Heart left ventricle (tissue), 13 donors: Measurements from ENCODE around the gene PAQR4.

Experiments
- CTCF ChIP-seq, 12 donors: fragments of 200-600 bp; sonication (generic) in 4 of 12; IDR thresholded peaks; one replicate each; pipeline versions ENCODE4 v1.5.0 to v1.8.0; 2018 to 2022; ENCODE audit warnings: antibody characterized with exemption in 12 of 12, mild to moderate bottlenecking in 5 of 12
- POLR2A ChIP-seq, 2 donors: fragments of 450-650 bp; IDR thresholded peaks; one replicate each; pipeline ENCODE4 v1.6.1; 2017; ENCODE audit warnings: antibody characterized with exemption in 2 of 2, mild to moderate bottlenecking in 2 of 2, moderate library complexity in 2 of 2
- donor health status: ischemic (EF 13 %, LVEDD 7.1; RV severe dilation, severe dysfunction).
- donor health status: DM: no; HTN: yes; CAD: no.
- donor health status: DM: no; HTN: no; CAD: no.
- donor health status: ischemic (EF 25% LVEDD 6.9; RV normal size, moderate dysfunction).
- donor health status: ischemic (EF 25% LVEDD 5.7; RV mildly dilated, moderate dysfunction).
- donor health status: ischemic (EF 35%, LVEDD 5.7; RV mildly dilated, moderate dysfunction).
- donor health status: nonischemic (EF 11% LVEDD 7.7; RV severe dilation, severe dysfunction).
- donor health status: DM: yes; HTN: yes; CAD: no.
- donor health status: PGD.
- donor health status: ischemic (EF 29% LVEDD 5.4; RV normal size, mild dysfunction).
- donor health status: nonischemic (EF 23%, LVEDD 6.1; RV moderate dilation, normal function).

GRCh38 chr16:3013491-3013951 lies 44.4 kb downstream of the PAQR4 start:
- TF ChIP-seq CTCF (IDR thresholded peaks at IDR 0.05) (no peak), POLR2A (IDR thresholded peaks at IDR 0.05) (no peak)
